OCI-LY7 (cell line): ENCODE results near the gene WDR64. TPM values are rescaled to one million over a fixed set of nuclear protein-coding genes. Genes with fewer than 3 reads are reported as not detected.
"Not testable (repeated sequence)": the region's sequence is repeated elsewhere in the genome, so short reads cannot be mapped to it uniquely, and the experiment has no call there.

ENCODE experiments used
- BruUV-seq: library from RNA; stranded (reverse); fragments of 400-500 nt; replicated peaks from 2 replicates; lab custom pipeline; 2021; lab: Mats Ljungman, UMichigan
- CTCF ChIA-PET: fragments of 300-600 bp; sonication (Branson Sonifier 250); formaldehyde crosslinking; loops from one replicate; lab custom pipeline; 2022; ENCODE audit warnings: antibody characterized with exemption; ENCODE audit not compliant: unreplicated experiment; lab: Charles Lee
- POLR2A ChIA-PET: fragments of 300-600 bp; sonication (Branson Sonifier 250); formaldehyde crosslinking; loops from one replicate; lab custom pipeline; 2022; ENCODE audit warnings: antibody characterized with exemption; lab: Charles Lee
- DNase-seq: peaks from one replicate; pipeline ENCODE4 v3.0.0-alpha.2; 2015; ENCODE audit warnings: low spot score
- H2AFZ ChIP-seq: fragments of 200-600 bp; sonication (generic), shearing (Covaris generic); 2 replicates; pipeline ENCODE4 v1.6.1; 2014; ENCODE audit warnings: mild to moderate bottlenecking, antibody characterized with exemption, low read length, moderate library complexity
- H3K27ac ChIP-seq: fragments of 200-600 bp; sonication (generic); 2 replicates; pipeline ENCODE4 v1.5.1; 2014; ENCODE audit warnings: mixed run types, low read depth, mild to moderate bottlenecking, moderate library complexity, low read length, inconsistent platforms; ENCODE audit not compliant: poor library complexity, severe bottlenecking
- H3K36me3 ChIP-seq: fragments of 200-600 bp; sonication (generic); 2 replicates; pipeline ENCODE4 v1.6.1; 2014; ENCODE audit warnings: mild to moderate bottlenecking, antibody characterized with exemption, low read length, moderate library complexity, mixed read lengths; ENCODE audit not compliant: insufficient read depth
- H3K4me1 ChIP-seq: fragments of 200-600 bp; sonication (generic); 2 replicates; pipeline ENCODE4 v1.5.1; 2014; ENCODE audit warnings: mild to moderate bottlenecking, low read length; ENCODE audit not compliant: insufficient read depth, poor library complexity, severe bottlenecking
- H3K4me2 ChIP-seq: fragments of 200-600 bp; sonication (generic); 2 replicates; pipeline ENCODE4 v1.6.1; 2014; ENCODE audit warnings: mild to moderate bottlenecking, low read length
- H3K4me3 ChIP-seq: fragments of 200-600 bp; sonication (generic); 2 replicates; pipeline ENCODE4 v1.5.1; 2014; ENCODE audit warnings: mild to moderate bottlenecking, low read depth, low read length; ENCODE audit not compliant: poor library complexity, severe bottlenecking
- H3K79me2 ChIP-seq: fragments of 200-600 bp; sonication (generic); 2 replicates; pipeline ENCODE4 v1.6.1; 2016; ENCODE audit warnings: low read depth, mild to moderate bottlenecking, low read length, moderate library complexity, mixed read lengths; ENCODE audit not compliant: insufficient read depth
- H3K9me2 ChIP-seq: fragments of 200-600 bp; sonication (generic); 2 replicates; pipeline ENCODE4 v1.6.1; 2016; ENCODE audit warnings: mild to moderate bottlenecking, low read length, mixed read lengths; ENCODE audit not compliant: insufficient read depth
- H3K9me3 ChIP-seq: fragments of 200-600 bp; sonication (generic); 2 replicates; pipeline ENCODE4 v1.6.1; 2014; ENCODE audit warnings: mild to moderate bottlenecking, mixed run types, low read length, mixed read lengths
- H4K20me1 ChIP-seq: fragments of 200-600 bp; sonication (generic); 2 replicates; pipeline ENCODE4 v1.6.1; 2014; ENCODE audit warnings: mild to moderate bottlenecking, antibody characterized with exemption, low read length, moderate library complexity, mixed read lengths; ENCODE audit not compliant: insufficient read depth
- CTCF ChIP-seq: fragments of 200-600 bp; sonication (generic); conservative IDR thresholded peaks from 2 replicates; pipeline ENCODE4 v1.5.1; 2014; ENCODE audit warnings: mild to moderate bottlenecking, antibody characterized with exemption, low read length, moderate library complexity, mixed read lengths
- EZH2phosphoT487 ChIP-seq: fragments of 200-600 bp; sonication (generic); IDR thresholded peaks from 2 replicates; pipeline ENCODE4 v1.6.1; 2018; ENCODE audit warnings: low read depth, borderline replicate concordance, mild to moderate bottlenecking, mixed run types, antibody characterized with exemption, low read length, moderate library complexity, mixed read lengths
- intact Hi-C: fragments of 100-400 bp; cut with micrococcal nuclease; formaldehyde crosslinking; loops from one replicate; pipeline ENCODE4 v1.10.0; 2022; ENCODE audit not compliant: unreplicated experiment
- total RNA-seq, 2 experiments: library from RNA; depleted of rRNA in 1 of 2; stranded (reverse); fragments of >200 nt in 1 of 2; shearing (Covaris generic) in 1 of 2; gene quantifications; 2 replicates each; pipeline ENCODE4 v1.2.3, GENCODE V29; 2014 to 2022

Gene WDR64
- total RNA-seq, 2 experiments from 2014 or later: not detected

- CTCF ChIA-PET: no interaction called here
Observed at GRCh38 chr1:241658081-241658793, 6.2 kb downstream of the WDR64 start.

DNA sequence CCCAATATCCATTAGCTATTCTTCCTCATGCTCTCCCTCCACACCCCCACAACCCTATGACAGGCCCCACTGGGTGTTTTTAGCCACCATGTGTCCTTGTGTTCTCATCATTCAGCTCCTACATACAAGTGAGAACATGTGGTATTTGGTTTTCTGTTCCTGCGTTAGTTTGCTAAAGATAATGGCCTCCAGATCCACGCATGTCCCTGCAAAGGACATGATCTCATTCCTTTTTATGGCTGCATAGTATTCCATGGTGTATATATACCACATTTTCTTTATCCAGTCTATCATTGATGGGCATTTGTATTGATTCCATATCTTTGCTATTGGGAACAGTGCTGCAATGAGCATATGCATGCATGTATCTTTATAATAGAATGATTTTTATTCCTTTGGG, 6.9 kb downstream of the WDR64 start:
- H3K4me1 ChIP-seq, CTCF ChIA-PET, H3K9me2 ChIP-seq, H3K9me3 ChIP-seq, H3K4me3 ChIP-seq, H4K20me1 ChIP-seq, DNase-seq, H3K79me2 ChIP-seq, intact Hi-C loops, H3K27ac ChIP-seq, BruUV-seq, H2AFZ ChIP-seq, H3K4me2 ChIP-seq, H3K36me3 ChIP-seq: not testable (repeated sequence)
- POLR2A ChIA-PET: interaction anchor here (1.6 kb wide), 1 partner anchor 15 kb away, joined by 3 read pairs; no protein-coding TSS in a partner anchor

More at GRCh38 chr1:241658081-241658793, 6.2 kb downstream of the WDR64 start:
- no peak for DNase-seq
- H3K27ac ChIP-seq: no peak overlapping the region
- BruUV-seq: no TSS peak
- H4K20me1 ChIP-seq: no peaks in the 10 kb centered on the region
- H3K79me2 ChIP-seq: no peaks in the 10 kb centered on the region
- no peaks in the 10 kb centered on the region for H3K36me3 ChIP-seq
- intact Hi-C loops: no loop called here
- H3K4me2 ChIP-seq: no peak overlapping the region
- no peak overlapping the region for H2AFZ ChIP-seq
- no peaks in the 10 kb centered on the region for H3K9me2 ChIP-seq
- POLR2A ChIA-PET: interaction anchor here (0.6 to 1.4 kb wide), 7 partner anchors 10 to 1726 kb away, joined by 3 to 5 read pairs (median 4); no protein-coding TSS in a partner anchor
- H3K4me1 ChIP-seq: no peaks in the 10 kb centered on the region
- TF ChIP-seq CTCF (no peak), EZH2phosphoT487 (no peak)
- H3K4me3 ChIP-seq: no peak overlapping the region
- no peaks in the 10 kb centered on the region for H3K9me3 ChIP-seq

- no peaks in the 10 kb centered on the region for H3K9me2 ChIP-seq
- intact Hi-C loops: no loop called here
- POLR2A ChIA-PET: interaction anchor here (0.6 to 1.6 kb wide), 6 partner anchors 9 to 392 kb away, joined by 3 to 4 read pairs (median 3); no protein-coding TSS in a partner anchor
Observed at GRCh38 chr1:241660424-241660972, 8.4 kb downstream of the WDR64 start.

More at GRCh38 chr1:241660424-241660972, 8.4 kb downstream of the WDR64 start:
- TF ChIP-seq EZH2phosphoT487 (no peak), CTCF (no peak)
- BruUV-seq: no TSS peak
- no peaks in the 10 kb centered on the region for H3K36me3 ChIP-seq
- no peaks in the 10 kb centered on the region for H3K4me1 ChIP-seq
- no peaks in the 10 kb centered on the region for H3K79me2 ChIP-seq
- CTCF ChIA-PET: no interaction called here
- peak; percentile 11 for DNase-seq
- no peak overlapping the region for H3K4me3 ChIP-seq
- H2AFZ ChIP-seq: no peak overlapping the region
- no peaks in the 10 kb centered on the region for H4K20me1 ChIP-seq
- H3K27ac ChIP-seq: no peak overlapping the region
- no peaks in the 10 kb centered on the region for H3K9me3 ChIP-seq
- 0 out of 2 replicates have a peak overlapping the region, but pooled peaks have one; percentile 10 for H3K4me2 ChIP-seq
